ENCODE measurements around the gene CACNA2D2.
A peak's percentile ranks its signal among the peaks of the same experiment; 100 is the strongest.
"Not testable (repeated sequence)": the region's sequence is repeated elsewhere in the genome, so short reads cannot be mapped to it uniquely, and the experiment has no call there.

The CACNA2D2 gene

DNA sequence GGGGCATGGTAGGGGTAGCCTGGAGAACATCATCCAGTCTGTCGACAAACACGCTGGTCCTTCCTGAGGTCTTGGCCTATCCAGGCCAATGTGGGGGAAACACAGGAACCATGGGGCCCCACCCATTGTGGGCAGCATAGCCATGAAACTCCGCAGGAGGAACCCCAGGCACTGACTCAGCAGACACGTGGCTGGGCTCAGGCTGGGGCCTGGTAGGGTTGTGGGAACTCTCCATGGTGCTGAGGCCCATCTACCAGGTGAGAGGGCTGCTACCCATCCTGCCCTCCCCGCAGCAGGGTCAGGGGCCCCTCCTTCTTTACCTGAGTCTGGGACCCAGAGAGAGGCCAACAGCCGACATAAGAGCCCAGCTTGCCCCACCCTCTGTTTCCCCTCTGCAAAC is 22.6 kb upstream of the CACNA2D2 start:
- DNase-seq = peak; percentile 77

GRCh38 chr3:50525191-50525910 is 21.9 kb upstream of the CACNA2D2 start:
- no peak for DNase-seq

- no peak for DNase-seq
Observed at GRCh38 chr3:50524746-50525145, 21.3 kb upstream of the CACNA2D2 start.

- DNase-seq = no peak
Observed at GRCh38 chr3:50523279-50523811, 19.9 kb upstream of the CACNA2D2 start.

DNA sequence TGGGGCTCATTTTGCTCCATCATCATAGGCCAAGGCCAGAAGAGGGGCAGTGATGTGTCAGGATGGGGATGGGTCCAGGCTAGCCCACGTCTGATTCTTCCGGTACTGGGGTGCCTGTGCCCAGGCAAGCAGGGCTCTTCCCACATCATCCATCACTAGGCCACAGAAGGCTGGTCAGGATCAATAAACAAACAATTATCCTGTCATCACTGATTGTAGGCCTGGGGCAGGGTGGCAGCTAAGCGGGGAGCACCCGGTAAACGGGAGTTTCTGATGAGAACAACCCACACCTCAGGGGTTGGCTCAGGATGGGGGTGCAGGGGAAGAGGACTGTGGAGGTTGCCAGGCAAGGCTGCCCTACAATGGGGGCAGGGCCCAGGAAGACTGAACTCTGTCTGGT is 18.1 kb upstream of the CACNA2D2 start:
- no peak for DNase-seq

DNA sequence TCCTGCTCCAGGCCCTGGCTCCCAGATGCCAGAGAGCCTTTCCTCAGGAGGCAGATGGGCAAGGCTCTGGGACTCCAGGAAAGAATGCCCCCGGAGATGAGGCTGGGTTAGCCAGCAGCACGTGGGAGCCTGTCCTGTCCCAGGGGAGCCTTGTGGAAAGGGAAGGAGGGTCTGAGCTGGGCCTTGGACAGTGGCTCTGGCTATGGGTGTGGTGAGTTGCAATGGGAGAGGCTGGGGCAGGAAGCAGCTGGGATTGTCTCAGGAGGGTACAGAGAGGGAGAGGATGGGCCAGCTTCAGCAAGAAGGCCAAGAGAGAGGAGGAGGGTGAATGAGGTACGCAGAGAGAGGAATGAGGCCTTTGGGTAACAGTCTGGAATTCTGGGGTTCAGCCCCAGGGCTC is 17.4 kb upstream of the CACNA2D2 start:
- no peak for DNase-seq

DNA sequence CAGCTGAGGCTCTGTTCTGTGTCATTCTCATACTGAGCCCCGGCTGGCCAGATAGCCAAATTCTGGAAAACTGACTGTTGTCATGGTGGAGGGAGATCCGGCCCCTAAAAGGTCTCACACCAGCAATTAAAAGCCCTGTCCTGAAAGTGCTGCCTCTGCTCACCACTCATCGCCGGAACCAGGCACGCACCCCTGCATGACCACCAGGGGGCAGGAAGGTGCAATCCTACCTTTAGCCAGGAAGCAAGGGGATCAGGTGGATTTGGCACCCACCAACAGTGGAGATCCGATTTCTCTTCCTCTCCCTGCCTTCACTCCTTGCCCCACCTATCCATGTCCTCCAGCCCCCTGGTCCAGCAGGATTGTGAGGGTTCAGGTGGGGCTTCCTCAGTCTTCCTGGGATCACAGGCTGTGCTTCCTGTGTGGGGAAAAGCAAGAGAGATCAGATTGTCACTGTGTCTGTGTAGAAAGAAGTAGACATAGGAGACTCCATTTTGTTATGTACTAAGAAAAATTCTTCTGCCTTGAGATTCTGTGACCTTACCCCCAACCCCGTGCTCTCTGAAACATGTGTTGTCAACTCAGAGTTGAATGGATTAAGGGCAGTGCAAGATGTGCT is 16.1 kb upstream of the CACNA2D2 start:
- DNase-seq = peak; percentile 89

GRCh38 chr3:50518436-50518835 is 15.0 kb upstream of the CACNA2D2 start:
- DNase-seq = no peak

- no peak for DNase-seq
Observed at GRCh38 chr3:50517721-50518206, 14.3 kb upstream of the CACNA2D2 start.

GRCh38 chr3:50516440-50516871 is 13.0 kb upstream of the CACNA2D2 start:
- DNase-seq = no peak

GRCh38 chr3:50515565-50516439 is 12.4 kb upstream of the CACNA2D2 start:
- DNase-seq = no peak

DNA sequence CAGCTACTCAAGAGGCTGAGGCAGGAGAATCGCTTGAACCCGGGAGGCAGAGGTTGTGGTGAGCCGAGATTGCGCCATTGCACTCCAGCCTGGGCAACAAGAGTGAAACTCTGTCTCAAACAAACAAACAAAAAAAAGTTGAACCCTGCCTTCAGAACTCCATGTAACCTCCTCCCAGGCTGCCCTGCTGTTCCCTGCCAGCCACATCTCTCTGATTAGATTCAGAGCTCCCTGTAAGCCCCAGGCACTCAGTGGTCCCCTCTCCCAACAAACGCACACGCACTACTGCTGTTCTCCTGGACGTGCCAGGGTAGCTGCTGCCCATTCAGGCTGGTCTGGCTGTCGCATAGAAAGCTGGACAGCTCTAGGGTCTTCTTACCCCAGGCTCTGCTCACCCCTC is 9.5 kb upstream of the CACNA2D2 start:
- DNase-seq = not testable (repeated sequence)

DNA sequence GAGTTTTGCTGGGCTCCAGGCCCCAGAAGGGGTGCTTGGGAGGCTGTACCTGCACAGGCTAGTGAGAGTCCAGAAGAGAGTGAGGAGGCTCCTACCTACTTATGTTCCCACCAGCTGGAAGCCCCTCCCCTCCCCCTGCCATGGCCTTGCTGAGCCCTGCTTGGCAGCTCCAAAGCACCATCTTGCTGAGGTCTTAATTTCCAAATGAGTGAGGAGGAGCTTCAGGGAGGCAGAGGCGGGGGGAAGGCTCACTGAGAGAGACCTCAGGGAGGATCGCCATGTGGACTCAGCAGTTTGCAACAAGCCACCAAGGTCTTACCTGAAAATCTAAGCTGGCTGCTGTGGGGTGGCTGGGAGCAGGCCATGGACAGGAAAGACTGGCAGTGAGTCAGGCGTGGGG is 8.7 kb upstream of the CACNA2D2 start:
- no peak for DNase-seq

DNA sequence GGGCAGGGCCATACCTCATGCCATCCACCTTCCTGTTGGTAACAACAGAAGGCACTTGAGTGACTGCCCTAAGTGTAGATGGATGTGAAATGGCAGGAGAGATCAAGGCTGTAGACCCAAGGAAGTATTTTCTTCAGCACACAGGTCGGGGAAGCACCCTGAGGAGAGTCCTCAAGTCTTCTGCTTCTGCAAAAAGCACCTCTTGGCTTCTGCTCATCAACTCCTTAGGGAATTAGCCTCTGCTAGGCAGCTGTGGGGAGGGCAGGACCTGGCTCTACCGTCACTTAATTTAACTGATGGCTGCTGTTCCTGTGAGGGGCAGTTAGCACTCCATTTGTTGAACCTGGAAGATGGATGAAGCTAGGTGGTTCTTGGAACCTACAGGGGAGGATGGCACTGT is 6.9 kb upstream of the CACNA2D2 start:
- DNase-seq = no peak

DNA sequence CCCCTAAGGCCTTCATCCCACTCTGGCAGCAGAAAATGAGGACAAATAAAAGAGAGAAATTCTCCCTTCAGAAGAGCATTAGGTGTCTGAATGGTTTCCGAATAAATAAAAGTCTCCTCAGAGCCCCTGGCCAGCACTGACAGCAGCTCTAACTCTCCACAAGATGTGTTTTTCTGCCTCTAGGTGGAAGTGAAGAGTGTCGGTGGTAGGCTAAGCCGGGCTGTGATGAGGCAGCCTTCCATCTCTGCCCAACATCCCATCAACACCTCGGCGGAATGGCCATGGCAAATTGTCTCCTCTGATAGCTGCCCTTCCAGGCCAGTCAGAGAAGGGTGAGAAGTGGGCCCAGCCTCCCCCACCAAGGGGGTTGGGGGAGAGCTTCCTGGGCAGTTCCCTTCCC is 6.3 kb upstream of the CACNA2D2 start:
- no peak for DNase-seq

DNA sequence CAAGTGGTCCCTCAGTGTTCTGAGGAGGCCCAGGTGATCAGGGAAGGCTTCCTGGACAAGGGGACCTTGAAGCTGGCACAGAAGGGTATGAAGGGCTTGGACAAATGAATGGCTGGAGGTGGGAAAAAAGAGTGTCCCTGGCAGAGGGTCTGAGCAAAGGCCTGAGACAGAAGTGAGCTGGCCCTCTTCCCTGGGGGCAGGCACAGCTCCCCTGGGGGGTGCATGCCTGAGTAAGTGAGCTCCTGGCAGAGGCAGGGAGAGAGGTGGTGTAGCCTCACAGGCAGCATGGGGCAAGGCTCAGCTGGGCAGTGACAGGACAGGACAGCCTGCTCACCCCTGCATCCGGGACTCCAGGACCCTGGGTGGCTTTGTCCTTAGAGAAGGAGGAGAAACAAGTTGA is 5.4 kb upstream of the CACNA2D2 start:
- no peak for DNase-seq

DNA sequence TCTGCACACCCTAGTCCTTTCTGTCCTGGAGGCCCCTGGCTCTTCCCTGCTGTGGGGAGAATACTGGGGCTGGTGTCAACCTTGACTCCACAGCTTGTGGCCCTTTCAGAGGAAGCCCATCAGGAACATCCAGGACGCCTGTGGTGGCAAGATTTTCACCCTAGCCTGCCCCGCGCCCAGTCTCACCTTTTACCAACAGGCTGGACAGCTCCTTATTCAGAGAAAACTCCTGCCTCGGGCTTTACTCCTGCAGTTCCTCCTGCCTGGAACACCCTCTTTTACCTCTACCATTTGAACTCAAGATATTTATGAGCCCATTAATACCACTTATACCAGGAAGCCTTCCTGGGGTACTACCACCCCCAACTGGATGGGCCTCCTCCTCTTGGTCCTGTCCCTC is 2.7 kb upstream of the CACNA2D2 start:
- DNase-seq = no peak

GRCh38 chr3:50504681-50505080 is 1.2 kb upstream of the CACNA2D2 start:
- no peak for DNase-seq

DNA sequence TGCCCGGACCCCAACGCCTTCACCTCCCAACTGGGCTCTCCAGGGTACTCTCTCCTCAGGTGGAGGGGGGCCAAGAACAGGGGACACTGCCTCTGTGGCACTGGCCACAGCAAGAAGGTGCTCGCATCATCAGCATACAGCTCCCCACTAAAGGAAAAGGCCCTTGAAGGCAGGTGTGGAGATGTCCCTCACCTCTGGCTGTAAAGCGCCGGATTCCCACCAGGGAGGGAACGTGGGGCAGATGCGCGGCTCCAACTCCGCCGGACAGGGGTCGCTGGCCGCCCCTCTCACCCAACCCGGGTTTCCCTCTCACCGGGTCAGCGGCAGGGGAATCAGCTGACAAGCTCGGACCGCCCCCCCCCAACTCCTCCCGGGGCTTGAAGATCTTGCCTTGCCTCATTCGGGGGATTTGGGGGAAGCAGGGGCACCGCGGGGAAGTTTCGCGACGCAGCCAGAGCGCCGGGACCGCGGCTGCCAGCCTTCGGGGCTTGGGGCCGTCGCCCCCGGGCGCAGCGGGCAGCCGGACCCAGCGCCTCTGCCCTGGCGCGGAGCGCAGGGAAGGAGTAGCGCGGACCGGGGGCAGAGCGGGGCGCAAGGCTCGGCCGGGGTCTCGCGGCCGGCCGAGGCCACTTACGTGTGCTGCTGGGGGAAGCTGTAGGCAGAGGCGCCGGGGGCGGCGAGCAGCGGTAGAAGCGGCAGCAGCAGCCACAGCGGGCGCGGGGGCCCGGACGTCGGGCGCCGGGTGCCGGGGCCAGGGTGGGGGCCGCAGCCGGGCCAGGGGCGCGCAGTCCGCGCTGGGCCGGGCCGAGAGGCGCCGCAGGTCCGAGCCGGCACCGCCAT is 630 bp downstream of the CACNA2D2 start:
- DNase-seq = peak; percentile 64

DNA sequence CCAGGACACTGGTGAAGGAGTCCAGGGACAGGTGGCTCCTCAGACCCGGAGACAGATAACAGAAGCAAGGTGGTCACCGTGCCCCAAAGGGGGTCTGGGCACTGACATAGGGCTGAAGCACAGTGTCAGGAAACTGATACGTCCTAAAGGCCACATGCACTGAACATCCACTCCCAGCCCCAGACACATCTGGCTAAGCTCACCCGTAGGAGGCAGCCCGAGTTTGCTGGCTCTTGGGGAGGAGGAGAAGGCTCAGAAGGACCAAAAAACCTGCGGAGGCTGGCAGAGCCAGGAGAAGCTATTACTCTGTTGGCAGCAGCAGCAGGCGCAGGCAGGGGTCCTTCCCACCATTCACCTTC is 1.2 kb downstream of the CACNA2D2 start:
- no peak for DNase-seq

GRCh38 chr3:50495609-50496423 is 7.6 kb downstream of the CACNA2D2 start:
- DNase-seq = no peak

DNA sequence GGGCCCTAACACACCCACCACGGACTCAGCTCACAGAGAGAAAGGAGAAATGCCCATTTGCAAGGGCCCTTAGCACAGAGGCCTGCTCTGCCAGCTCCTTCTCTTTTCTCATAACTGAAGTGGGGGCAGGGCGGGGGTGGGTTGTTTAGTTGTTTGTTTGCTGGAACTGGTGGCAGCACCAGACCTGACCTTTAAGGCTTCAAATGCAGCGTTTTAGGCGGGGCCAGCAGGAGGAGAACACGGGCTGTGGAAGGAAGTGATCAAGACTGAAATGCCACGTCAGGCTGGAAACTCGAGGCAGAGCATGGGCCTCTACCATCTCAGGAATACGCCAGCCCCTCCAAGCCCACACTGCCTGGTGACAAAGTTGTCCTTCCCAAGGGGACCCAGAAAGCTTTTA is 9.3 kb downstream of the CACNA2D2 start:
- no peak for DNase-seq

Data from activated effector memory CD4-positive, alpha-beta T cell treated with anti-CD3 and anti-CD28 coated beads, Interleukin-2, amount 50 U/mL, for 16 hours (primary cell).